Activated T-cell treated with anti-CD3 and anti-CD28 coated beads, Interleukin-2, amount 50 U/mL, for 1 hour (primary cell): ENCODE measurements around the gene ACRBP.

Source experiments
- DNase-seq: peaks from one replicate; pipeline ENCODE4 v3.0.0-alpha.2; 2020

The ACRBP gene

GRCh38 chr12:6647083-6647604 is at the start of gene ACRBP:
Gene ACRBP, minus strand, starts transcription at chr12:6647432. Its CDS starts 66 bp downstream, at chr12:6647366.
- peak; percentile 42 for DNase-seq

- no peak for DNase-seq
These were observed 48.2 kb upstream of the ACRBP start for GRCh38 chr12:6695313-6696045.

DNA sequence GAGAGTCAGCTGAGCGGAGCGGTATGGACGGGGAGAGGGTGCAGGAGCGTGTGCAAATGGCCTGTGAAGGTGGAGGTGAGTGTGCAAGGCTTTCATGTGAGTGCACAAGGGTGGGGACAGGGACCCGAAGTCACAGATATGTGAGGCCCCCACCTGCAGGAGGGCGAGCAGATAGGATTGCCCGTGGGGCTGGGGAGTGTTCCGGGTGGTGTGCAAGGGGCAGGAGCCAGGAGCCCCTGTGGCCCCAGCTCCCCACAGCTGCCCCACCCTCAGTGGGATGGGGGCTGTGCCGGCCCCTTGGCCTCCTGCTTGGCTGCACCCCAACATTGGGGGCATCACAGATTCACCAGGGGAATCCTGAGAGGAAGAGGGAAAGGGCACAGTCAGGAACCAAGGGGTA is 47.5 kb upstream of the ACRBP start:
- no peak for DNase-seq

- DNase-seq, result no peak
These were observed 46.7 kb upstream of the ACRBP start for GRCh38 chr12:6693832-6694355.

- DNase-seq, result no peak
These were observed 45.7 kb upstream of the ACRBP start for GRCh38 chr12:6692888-6693287.

GRCh38 chr12:6691473-6691872 is 44.2 kb upstream of the ACRBP start:
- no peak for DNase-seq

DNA sequence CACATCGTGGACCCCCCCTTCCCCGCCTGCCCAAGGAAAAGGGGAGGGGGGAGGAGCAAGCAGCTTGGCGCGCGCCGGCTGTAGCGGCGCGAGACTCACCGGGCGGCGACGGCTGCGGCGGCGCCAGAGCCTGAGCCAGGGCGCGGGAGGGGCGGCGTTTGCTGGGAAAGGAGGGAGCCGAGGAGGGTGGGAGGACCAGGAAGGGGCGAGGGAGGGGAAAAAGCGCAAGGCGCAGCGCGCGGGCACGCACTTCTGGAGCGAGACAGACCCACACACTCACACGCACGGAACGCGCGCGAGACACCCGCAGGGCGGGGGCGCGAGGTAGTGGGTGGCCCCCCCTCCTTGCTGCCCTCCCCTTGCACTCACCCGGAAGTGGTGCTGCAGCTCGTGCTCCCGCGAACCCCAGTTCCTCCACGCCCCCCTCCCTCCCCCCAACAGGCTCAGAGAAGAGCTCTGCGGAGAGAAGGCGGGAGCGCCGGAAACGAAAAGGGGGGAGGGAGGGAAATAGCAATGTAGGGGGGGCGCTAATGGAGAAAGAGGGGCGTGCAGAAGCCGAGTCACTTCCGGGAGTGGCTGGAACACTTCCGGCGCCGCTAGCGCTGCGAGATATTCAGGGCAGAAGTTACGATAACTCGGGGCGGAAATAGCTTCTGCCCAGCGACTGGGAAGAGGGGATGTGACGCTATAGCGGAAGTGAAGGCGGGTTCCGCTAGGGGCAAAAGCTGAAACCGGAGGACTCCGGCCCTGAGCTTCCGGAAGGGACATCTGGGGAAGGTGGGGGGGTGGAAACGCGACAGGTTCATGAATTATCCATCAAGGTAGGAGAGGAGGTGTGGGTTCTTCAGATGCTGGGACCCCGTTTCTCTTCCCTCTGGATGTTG is 42.0 kb upstream of the ACRBP start, which contains the start of gene ZNF384:
TSS of gene ZNF384 (minus strand) at position 377 of the 884 bp plus-strand sequence. CDS start 9,855 bp downstream, outside the sequence.
- peak; percentile 91 for DNase-seq

DNA sequence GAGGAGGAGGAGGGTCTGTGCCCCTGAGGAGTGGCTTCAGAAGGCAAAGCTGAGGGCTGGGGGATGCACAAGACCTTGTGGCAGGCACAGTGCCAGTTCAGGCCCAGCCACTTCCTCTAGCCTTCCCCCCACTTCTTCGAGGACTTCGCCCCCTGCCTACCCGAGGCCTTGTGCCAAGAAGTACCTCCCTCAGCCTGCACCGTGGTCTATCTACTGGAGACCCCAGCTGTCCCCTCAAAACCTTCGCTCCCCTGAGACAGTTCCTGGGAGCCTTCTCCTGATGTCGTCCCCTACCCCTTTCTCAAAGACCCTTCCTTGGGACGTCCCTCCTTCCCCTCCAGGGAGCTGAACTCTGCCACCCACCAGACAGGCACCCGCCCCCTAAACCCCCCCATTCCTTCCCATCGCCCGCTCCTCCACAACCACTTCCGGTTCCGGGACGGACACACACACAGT is 41.3 kb upstream of the ACRBP start:
- DNase-seq, result no peak

DNA sequence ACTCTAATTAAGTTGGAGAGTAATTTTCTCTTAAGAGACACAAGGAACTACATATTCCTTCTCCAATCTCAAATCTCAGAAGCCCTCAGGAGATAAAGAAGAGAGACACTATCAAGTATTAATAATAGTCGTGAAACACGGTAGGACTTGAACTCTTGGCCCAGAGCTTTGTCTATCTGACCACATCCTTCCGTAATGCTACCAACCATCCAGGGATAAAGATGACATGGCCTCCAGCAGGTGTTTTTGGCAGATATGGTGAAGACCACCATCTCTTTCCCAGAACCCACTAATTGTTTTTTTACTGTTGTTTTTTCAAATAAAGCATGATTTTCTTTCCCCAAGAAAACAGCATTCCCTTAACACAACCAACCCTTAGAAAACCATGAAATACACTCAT is 38.6 kb upstream of the ACRBP start:
- DNase-seq, result no peak

GRCh38 chr12:6684609-6685008 is 37.4 kb upstream of the ACRBP start:
- no peak for DNase-seq

DNA sequence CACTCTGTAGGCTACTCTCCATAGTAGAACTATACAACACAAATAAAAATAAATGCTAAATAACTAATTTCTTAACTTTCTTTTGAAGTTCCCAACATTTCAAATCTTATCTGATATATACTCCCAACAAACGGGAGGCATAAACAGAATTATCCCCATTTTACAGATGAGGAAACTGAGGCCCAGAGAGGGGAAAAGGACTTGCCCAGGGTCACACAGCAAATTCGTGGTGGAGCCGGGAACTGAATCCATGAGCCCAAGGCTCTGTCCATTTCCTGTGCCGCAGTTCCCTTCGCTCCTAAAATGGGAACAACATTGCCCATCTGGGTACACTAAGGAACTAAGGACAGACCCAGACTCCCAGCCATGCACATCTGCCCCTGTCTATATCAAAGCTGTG is 29.7 kb upstream of the ACRBP start:
- no peak for DNase-seq

DNA sequence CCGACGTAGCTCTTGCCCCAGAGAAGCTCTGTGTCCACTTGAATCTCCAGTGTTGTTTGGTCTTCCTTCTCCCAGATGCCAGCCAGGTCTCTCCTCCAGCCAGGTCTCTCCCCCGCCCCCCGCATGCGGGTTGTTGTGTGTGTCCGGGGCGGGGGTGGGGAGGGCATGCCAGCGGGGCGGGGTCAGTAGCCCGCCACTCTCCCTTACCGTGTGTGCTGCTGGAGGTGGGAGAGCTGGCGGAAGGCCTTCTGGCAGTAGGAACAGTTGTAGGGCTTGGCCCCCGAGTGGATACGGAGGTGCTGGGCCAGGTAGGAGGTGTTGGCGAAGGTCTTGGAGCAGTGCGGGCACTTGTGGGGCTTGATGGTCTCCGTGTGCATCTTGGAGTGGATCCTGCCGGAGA is 24.9 kb upstream of the ACRBP start:
- DNase-seq, result no peak

DNA sequence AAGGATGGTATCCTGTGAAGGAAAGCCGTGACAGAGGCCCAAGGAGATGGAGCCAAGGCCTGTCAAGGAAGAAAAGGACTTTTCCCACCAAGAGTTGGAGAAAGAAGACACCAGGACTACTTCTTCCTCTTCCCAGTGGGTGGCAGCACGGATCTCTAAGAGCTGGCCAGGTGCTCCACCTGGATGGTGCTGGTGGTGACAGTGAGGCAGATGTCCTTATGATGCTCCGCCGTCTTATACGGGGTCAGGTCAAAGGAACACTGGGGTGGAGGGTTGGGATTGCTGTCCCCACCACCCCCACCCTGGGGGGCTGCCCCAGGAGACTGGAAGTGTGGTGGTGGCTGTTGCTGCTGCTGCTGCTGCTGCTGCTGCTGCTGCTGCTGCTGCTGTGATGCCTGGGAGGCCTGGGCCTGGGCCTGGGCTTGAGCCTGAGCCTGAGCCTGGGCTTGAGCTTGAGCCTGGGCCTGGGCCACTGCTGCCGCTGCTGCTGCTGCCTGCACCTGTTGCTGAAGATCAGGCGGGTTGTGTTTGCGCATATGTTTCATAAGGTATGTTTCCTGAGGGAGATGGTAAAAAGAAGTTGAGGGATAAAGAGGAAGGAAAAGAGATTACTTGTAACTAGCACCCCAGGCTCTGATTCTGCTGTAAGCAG is 20.5 kb upstream of the ACRBP start:
- DNase-seq, result no peak

DNA sequence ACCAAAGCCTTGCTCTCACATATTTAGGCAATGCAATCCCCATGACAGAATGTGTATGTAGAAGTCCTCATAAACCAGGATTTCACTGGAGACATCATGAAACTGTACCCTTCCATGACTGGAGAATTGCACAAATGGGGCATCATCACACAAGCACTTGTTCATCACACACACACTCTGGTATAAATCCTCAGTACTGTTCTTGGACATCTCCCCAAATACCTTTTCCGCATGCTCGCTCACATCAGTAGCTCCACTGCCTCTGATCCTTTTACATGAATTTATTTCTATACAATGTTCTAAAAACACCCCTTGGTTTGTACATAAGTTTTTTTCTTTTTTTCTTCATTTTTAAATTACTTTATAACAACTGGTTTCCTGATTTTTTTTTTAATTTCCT is 19.0 kb upstream of the ACRBP start:
- DNase-seq, result no peak

GRCh38 chr12:6664902-6665301 is 17.7 kb upstream of the ACRBP start:
- DNase-seq, result no peak

GRCh38 chr12:6662906-6663742 is 15.9 kb upstream of the ACRBP start, which contains the start of gene ING4:
Gene ING4, minus strand, starts transcription at chr12:6663119. Its CDS starts 18 bp downstream, at chr12:6663101.
- peak; percentile 90 for DNase-seq

DNA sequence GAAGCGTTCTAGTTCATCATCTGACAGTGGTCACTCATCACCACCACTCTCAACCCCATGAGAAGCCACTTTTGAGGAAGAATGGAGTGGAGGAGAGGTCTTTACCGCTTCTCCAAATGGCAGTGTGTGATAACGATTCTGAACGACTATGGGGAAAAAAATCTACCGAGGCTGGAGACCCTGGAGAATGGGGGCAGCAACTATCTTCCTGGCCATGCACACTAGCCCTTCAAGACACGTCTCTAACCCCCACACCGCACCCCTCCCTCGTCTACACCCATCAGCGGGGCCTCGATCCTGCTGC is 15.3 kb upstream of the ACRBP start:
- no peak for DNase-seq

DNA sequence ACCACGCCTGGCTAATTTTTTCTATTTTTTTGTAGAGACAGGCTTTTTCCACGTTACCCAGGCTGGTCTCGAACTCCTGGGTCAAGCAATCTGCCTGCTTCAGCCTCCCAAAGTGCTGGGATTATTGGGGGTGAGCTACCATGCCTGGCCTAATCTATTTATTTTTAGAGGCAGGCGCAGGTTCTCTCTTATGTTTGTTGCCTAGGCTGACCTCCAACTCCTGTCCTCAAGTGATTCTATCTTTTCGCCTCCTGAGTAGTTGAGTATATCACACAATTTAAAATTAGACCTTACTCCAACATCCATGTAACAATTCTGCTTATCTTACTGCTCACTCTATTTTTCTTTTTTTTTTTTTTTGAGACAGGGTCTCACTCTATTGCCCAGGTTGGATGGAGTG is 6.8 kb upstream of the ACRBP start:
- DNase-seq, result no peak

- no peak for DNase-seq
These were observed 6.1 kb upstream of the ACRBP start for GRCh38 chr12:6653342-6653741.

GRCh38 chr12:6652391-6652790 is 5.2 kb upstream of the ACRBP start:
- DNase-seq, result no peak

GRCh38 chr12:6650832-6651231 is 3.6 kb upstream of the ACRBP start:
- DNase-seq, result no peak
